Measurements from ENCODE around the gene ELOB.

ELOB gene

DNA sequence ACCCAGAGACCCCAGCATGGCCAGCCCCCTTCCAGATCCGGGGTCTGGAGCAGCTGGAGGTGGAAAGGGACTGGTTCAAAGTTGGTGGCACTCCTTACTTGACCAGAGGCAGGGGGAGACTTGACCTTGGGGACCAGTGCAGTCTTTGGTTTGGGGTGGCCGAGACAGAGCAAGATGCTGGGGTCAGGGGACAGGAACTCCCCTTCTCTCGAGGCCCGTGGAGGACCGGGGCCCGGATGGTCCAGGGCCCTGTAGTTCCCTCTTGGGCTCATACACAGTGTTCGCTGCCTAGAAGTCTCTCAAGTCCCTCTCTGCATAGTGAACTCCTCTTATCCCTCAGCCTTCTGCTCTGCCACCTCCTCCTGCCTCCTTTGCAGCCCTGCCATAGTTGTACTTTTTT, 10.9 kb upstream of the ELOB start:
- no peak overlapping the region for H2AFZ ChIP-seq (ENCODE audit: low read length)
- no peaks in the 10 kb centered on the region for H3K79me2 ChIP-seq (ENCODE audit: insufficient read depth, low read length)
- no peaks in the 10 kb centered on the region for H4K20me1 ChIP-seq (ENCODE audit: insufficient read depth, low read length)
- no peak overlapping the region for H3K27ac ChIP-seq (ENCODE audit: low read depth, low read length, poor library complexity, severe bottlenecking)
- no peak overlapping the region for H3K4me2 ChIP-seq (ENCODE audit: low read length)
- no peaks in the 10 kb centered on the region for H3K9me3 ChIP-seq (ENCODE audit: low read length)
- no peak overlapping the region for H3K4me3 ChIP-seq (ENCODE audit: low read depth, low read length, poor library complexity, severe bottlenecking)
- no peak for TF ChIP-seq EZH2 (IDR thresholded peaks at IDR 0.05; ENCODE audit: borderline replicate concordance, low read length)
- no peaks in the 10 kb centered on the region; the same call in 1 of the 2 replicates for H3K27me3 ChIP-seq (ENCODE audit: insufficient read depth, low read length)
- no peaks in the 10 kb centered on the region for H3K4me1 ChIP-seq (ENCODE audit: insufficient read depth, low read length, severe bottlenecking)
- no peaks in the 10 kb centered on the region for H3K9me2 ChIP-seq (ENCODE audit: low read depth, low read length)
- no peaks in the 10 kb centered on the region for H3F3A ChIP-seq (ENCODE audit: insufficient read depth, low read length)
- H3K36me3 ChIP-seq (ENCODE audit: insufficient read depth, low read length): no peaks in the 10 kb centered on the region
- no peak overlapping the region for H3K9ac ChIP-seq (ENCODE audit: low read length)

DNA sequence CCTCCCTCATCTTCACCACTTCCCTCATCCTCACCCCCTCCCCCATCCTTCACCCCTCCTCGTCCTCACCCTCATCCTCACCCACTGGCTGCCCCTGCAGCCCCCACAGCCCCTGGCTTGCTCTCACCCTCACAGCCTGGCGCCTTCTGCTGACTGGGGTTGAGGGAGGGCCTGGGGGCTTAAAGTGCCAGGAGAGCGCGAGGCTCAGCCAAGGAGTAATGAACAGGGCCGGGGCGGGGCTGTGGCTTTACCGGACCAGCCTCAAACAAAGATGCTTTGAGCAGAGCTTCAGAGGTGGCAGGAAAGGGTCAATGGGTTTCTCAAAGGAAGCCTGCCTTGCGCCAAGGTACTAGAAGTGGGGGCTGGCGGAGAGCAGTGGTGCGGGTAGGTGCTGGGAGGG, 10.3 kb upstream of the ELOB start, which contains the start of gene PRSS33:
PRSS33 (minus strand) TSS at position 155 of the 400 bp plus-strand sequence. CDS start 1,013 bp downstream, outside the sequence.
- Histone ChIP-seq H3K4me3 (ENCODE audit: low read depth, low read length, poor library complexity, severe bottlenecking) (no peak within 1 kb of the TSS), H3K4me2 (ENCODE audit: low read length) (no peak within 1 kb of the TSS), H4K20me1 (ENCODE audit: insufficient read depth, low read length) (no peaks in the 10 kb centered on the region), H3K9me3 (ENCODE audit: low read length) (no peaks in the 10 kb centered on the region), H3K27ac (ENCODE audit: low read depth, low read length, poor library complexity, severe bottlenecking) (no peak within 1 kb of the TSS), H3K79me2 (ENCODE audit: insufficient read depth, low read length) (no peaks in the 10 kb centered on the region), H3K4me1 (ENCODE audit: insufficient read depth, low read length, severe bottlenecking) (no peaks in the 10 kb centered on the region), H3K9ac (ENCODE audit: low read length) (no peak within 1 kb of the TSS), H2AFZ (ENCODE audit: low read length) (no peak within 1 kb of the TSS), H3K27me3 (ENCODE audit: insufficient read depth, low read length) (no peaks in the 10 kb centered on the region; the same call in 1 of the 2 replicates), H3K9me2 (ENCODE audit: low read depth, low read length) (no peaks in the 10 kb centered on the region), H3F3A (ENCODE audit: insufficient read depth, low read length) (no peaks in the 10 kb centered on the region), H3K36me3 (ENCODE audit: insufficient read depth, low read length) (no peaks in the 10 kb centered on the region)
- TF ChIP-seq EZH2 (IDR thresholded peaks at IDR 0.05; ENCODE audit: borderline replicate concordance, low read length): no peak

DNA sequence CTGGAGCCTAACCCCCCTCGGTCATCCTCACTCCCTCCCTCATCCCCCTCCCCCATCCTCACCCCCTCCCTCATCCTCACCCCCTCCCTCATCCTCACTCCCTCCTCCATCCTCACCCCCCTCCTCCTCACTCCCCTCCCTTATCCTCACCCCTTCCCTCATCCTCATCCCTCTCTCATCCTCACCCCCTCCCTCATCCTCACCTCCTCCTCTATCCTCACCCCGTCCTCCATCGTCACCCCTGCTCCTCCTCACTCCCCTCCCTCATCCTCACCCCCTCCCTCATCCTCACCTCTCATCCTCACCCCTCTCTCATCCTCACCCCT, 9.7 kb upstream of the ELOB start:
- Histone ChIP-seq H3F3A (ENCODE audit: insufficient read depth, low read length) (no peaks in the 10 kb centered on the region), H3K36me3 (ENCODE audit: insufficient read depth, low read length) (no peaks in the 10 kb centered on the region), H3K4me3 (ENCODE audit: low read depth, low read length, poor library complexity, severe bottlenecking) (no peak overlapping the region), H3K79me2 (ENCODE audit: insufficient read depth, low read length) (no peaks in the 10 kb centered on the region), H3K27me3 (ENCODE audit: insufficient read depth, low read length) (no peaks in the 10 kb centered on the region; the same call in 1 of the 2 replicates), H3K4me2 (ENCODE audit: low read length) (no peak overlapping the region), H4K20me1 (ENCODE audit: insufficient read depth, low read length) (no peaks in the 10 kb centered on the region), H3K4me1 (ENCODE audit: insufficient read depth, low read length, severe bottlenecking) (no peaks in the 10 kb centered on the region), H3K9me3 (ENCODE audit: low read length) (no peaks in the 10 kb centered on the region), H2AFZ (ENCODE audit: low read length) (no peak overlapping the region), H3K9me2 (ENCODE audit: low read depth, low read length) (no peaks in the 10 kb centered on the region), H3K27ac (ENCODE audit: low read depth, low read length, poor library complexity, severe bottlenecking) (no peak overlapping the region), H3K9ac (ENCODE audit: low read length) (no peak overlapping the region)
- TF ChIP-seq, protein P1, sequence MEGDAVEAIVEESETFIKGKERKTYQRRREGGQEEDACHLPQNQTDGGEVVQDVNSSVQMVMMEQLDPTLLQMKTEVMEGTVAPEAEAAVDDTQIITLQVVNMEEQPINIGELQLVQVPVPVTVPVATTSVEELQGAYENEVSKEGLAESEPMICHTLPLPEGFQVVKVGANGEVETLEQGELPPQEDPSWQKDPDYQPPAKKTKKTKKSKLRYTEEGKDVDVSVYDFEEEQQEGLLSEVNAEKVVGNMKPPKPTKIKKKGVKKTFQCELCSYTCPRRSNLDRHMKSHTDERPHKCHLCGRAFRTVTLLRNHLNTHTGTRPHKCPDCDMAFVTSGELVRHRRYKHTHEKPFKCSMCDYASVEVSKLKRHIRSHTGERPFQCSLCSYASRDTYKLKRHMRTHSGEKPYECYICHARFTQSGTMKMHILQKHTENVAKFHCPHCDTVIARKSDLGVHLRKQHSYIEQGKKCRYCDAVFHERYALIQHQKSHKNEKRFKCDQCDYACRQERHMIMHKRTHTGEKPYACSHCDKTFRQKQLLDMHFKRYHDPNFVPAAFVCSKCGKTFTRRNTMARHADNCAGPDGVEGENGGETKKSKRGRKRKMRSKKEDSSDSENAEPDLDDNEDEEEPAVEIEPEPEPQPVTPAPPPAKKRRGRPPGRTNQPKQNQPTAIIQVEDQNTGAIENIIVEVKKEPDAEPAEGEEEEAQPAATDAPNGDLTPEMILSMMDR (IDR thresholded peaks at IDR 0.05; ENCODE audit: low read length): no peak
- no peak for TF ChIP-seq EZH2 (IDR thresholded peaks at IDR 0.05; ENCODE audit: borderline replicate concordance, low read length)

DNA sequence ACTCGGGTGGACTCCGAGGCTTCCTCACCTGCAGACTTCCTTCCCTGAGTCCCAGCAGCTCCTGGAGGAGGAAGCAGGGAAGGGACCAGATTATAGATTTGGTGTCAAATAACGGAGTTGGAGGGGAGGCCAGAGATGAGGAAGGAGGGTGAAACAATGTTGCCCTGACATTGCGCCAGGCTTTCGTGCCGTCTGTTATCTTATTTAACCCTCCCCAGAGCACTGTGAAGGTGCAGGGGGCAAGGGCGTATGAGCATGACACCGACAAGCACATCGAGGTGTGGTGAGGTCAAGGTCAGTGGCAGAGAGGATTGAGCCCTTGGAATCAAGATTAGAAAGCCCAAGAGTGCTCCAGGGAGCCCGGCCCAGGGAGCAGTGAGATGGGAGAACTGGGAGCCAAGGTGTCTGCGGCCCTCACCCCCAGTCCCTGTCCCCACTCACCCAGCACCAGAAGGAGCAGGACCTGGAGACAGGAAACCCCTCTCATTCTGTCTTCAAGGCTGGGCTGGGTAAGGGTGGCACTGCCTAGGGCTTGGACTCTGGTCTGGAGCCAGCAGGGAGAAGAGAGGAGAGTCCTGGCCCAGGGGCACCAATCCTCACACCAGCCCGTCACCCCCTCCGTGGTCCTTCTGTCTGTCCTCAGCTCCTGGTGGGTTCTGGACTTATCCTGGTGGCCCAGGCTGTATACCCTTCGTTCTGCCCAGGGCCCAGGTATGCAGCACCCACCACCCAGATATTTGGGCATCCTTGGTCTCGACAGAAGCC, 9.2 kb upstream of the ELOB start:
- H3K9me2 ChIP-seq (ENCODE audit: low read depth, low read length): no peaks in the 10 kb centered on the region
- H3F3A ChIP-seq (ENCODE audit: insufficient read depth, low read length): no peaks in the 10 kb centered on the region
- no peak overlapping the region for H3K27ac ChIP-seq (ENCODE audit: low read depth, low read length, poor library complexity, severe bottlenecking)
- H2AFZ ChIP-seq (ENCODE audit: low read length): no peak overlapping the region
- H3K4me1 ChIP-seq (ENCODE audit: insufficient read depth, low read length, severe bottlenecking): no peaks in the 10 kb centered on the region
- no peaks in the 10 kb centered on the region for H4K20me1 ChIP-seq (ENCODE audit: insufficient read depth, low read length)
- no peak overlapping the region for H3K4me3 ChIP-seq (ENCODE audit: low read depth, low read length, poor library complexity, severe bottlenecking)
- no peaks in the 10 kb centered on the region for H3K79me2 ChIP-seq (ENCODE audit: insufficient read depth, low read length)
- H3K36me3 ChIP-seq (ENCODE audit: insufficient read depth, low read length): no peaks in the 10 kb centered on the region
- H3K27me3 ChIP-seq (ENCODE audit: insufficient read depth, low read length): no peaks in the 10 kb centered on the region; the same call in 1 of the 2 replicates
- no peak for TF ChIP-seq EZH2 (IDR thresholded peaks at IDR 0.05; ENCODE audit: borderline replicate concordance, low read length)
- TF ChIP-seq, protein P1 (IDR thresholded peaks at IDR 0.05; ENCODE audit: low read length): no peak
- no peaks in the 10 kb centered on the region for H3K9me3 ChIP-seq (ENCODE audit: low read length)
- H3K4me2 ChIP-seq (ENCODE audit: low read length): no peak overlapping the region
- no peak overlapping the region for H3K9ac ChIP-seq (ENCODE audit: low read length)
